Neural cell (in vitro differentiated cells): ENCODE measurements around the gene ALX4. TPM values are rescaled to one million over a fixed set of nuclear protein-coding genes. Genes with fewer than 3 reads are reported as not detected.

ENCODE experiments used
- H2AFZ ChIP-seq: fragments of 200-600, 300-800 bp; sonication (generic), shearing (Covaris generic); 2 replicates; pipeline ENCODE4 v1.6.0; 2014; ENCODE audit warnings: low read depth, mild to moderate bottlenecking, antibody characterized with exemption, low read length, moderate library complexity
- H3F3A ChIP-seq: fragments of 200-600 bp; shearing (Covaris generic); 2 replicates; pipeline ENCODE4 v1.6.1; 2016; ENCODE audit warnings: mild to moderate bottlenecking, moderate library complexity, mixed read lengths, antibody characterized with exemption, low read length; ENCODE audit not compliant: insufficient read depth, poor library complexity, severe bottlenecking
- H3K27ac ChIP-seq: fragments of 200-600, 300-800 bp; sonication (generic), shearing (Covaris generic); 2 replicates; pipeline ENCODE4 v1.5.1; 2014; ENCODE audit warnings: mild to moderate bottlenecking, low read length, moderate library complexity
- H3K27me3 ChIP-seq: fragments of 300-800, 200-600 bp; sonication (generic), shearing (Covaris generic); 2 replicates; pipeline ENCODE4 v1.6.0; 2014; ENCODE audit warnings: mild to moderate bottlenecking, low read depth, low read length, moderate library complexity; ENCODE audit not compliant: insufficient read depth
- H3K36me3 ChIP-seq: fragments of 300-800, 200-600 bp; sonication (generic), shearing (Covaris generic); 2 replicates; pipeline ENCODE4 v1.5.1; 2014; ENCODE audit warnings: mild to moderate bottlenecking, antibody characterized with exemption, low read length, moderate library complexity; ENCODE audit not compliant: insufficient read depth
- H3K4me2 ChIP-seq: fragments of 300-800, 200-600 bp; sonication (generic), shearing (Covaris generic); 2 replicates; pipeline ENCODE4 v1.6.0; 2014; ENCODE audit warnings: mild to moderate bottlenecking, low read length
- H3K4me3 ChIP-seq: fragments of 300-800, 200-600 bp; sonication (generic), shearing (Covaris generic); 2 replicates; pipeline ENCODE4 v1.5.1; 2014; ENCODE audit warnings: mild to moderate bottlenecking, low read length, moderate library complexity
- H3K79me2 ChIP-seq: fragments of 200-600 bp; shearing (Covaris generic); replicated peaks from 2 replicates; pipeline ENCODE4 v1.6.0; 2014; ENCODE audit warnings: mild to moderate bottlenecking, low read length, moderate library complexity; ENCODE audit not compliant: insufficient read depth
- H3K9ac ChIP-seq: fragments of 300-800, 200-600 bp; sonication (generic), shearing (Covaris generic); 2 replicates; pipeline ENCODE4 v1.6.1; 2016; ENCODE audit warnings: mild to moderate bottlenecking, low read length, mixed read lengths
- H3K9me2 ChIP-seq: fragments of 200-600 bp; shearing (Covaris generic); 2 replicates; pipeline ENCODE4 v1.6.1; 2016; ENCODE audit warnings: mild to moderate bottlenecking, low read length, mixed read lengths; ENCODE audit not compliant: insufficient read depth
- H3K9me3 ChIP-seq: fragments of 200-600, 300-800 bp; sonication (generic), shearing (Covaris generic); 2 replicates; pipeline ENCODE4 v1.6.1; 2016; ENCODE audit warnings: mild to moderate bottlenecking, mixed run types, low read length, moderate library complexity, mixed read lengths
- H4K20me1 ChIP-seq: fragments of 200-600 bp; shearing (Covaris generic); 2 replicates; pipeline ENCODE4 v1.6.1; 2016; ENCODE audit warnings: mild to moderate bottlenecking, mixed run types; ENCODE audit not compliant: insufficient read depth
- CTCF ChIP-seq: fragments of 450-650 bp; IDR thresholded peaks from 2 replicates; pipeline ENCODE4 v1.5.1; 2014; ENCODE audit warnings: antibody characterized with exemption, mild to moderate bottlenecking, moderate library complexity; ENCODE audit not compliant: poor library complexity, severe bottlenecking
- EP300 ChIP-seq: fragments of 450-650 bp; conservative IDR thresholded peaks from 2 replicates; pipeline ENCODE4 v1.6.1; 2014; ENCODE audit warnings: antibody characterized with exemption, mild to moderate bottlenecking, moderate library complexity; ENCODE audit not compliant: poor library complexity, severe bottlenecking
- EZH2 ChIP-seq: fragments of 200-600, 300-800 bp; shearing (Covaris generic), sonication (generic); IDR thresholded peaks from 2 replicates; pipeline ENCODE4 v1.6.1; 2014; ENCODE audit warnings: antibody characterized with exemption, low read length, borderline replicate concordance, mild to moderate bottlenecking; ENCODE audit not compliant: insufficient read depth, poor library complexity, severe bottlenecking
- MXI1 ChIP-seq: fragments of 450-650 bp; conservative IDR thresholded peaks from 2 replicates; pipeline ENCODE4 v1.6.1; 2014; ENCODE audit warnings: antibody characterized with exemption, mild to moderate bottlenecking; ENCODE audit not compliant: poor library complexity, severe bottlenecking
- POLR2AphosphoS5 ChIP-seq: IDR thresholded peaks from 2 replicates; pipeline ENCODE4 v1.6.1; 2012
- RAD21 ChIP-seq: fragments of 450-650 bp; conservative IDR thresholded peaks from 2 replicates; pipeline ENCODE4 v1.6.1; 2014; ENCODE audit warnings: antibody characterized with exemption, mild to moderate bottlenecking, moderate library complexity
- REST ChIP-seq: IDR thresholded peaks from 2 replicates; pipeline ENCODE4 v1.6.1; 2012; ENCODE audit warnings: borderline replicate concordance
- SMC3 ChIP-seq: fragments of 450-650 bp; conservative IDR thresholded peaks from 2 replicates; pipeline ENCODE4 v1.6.1; 2014; ENCODE audit warnings: antibody characterized with exemption, mild to moderate bottlenecking, moderate library complexity; ENCODE audit not compliant: poor library complexity
- TAF1 ChIP-seq: IDR thresholded peaks from 2 replicates; pipeline ENCODE4 v1.6.1; 2012; ENCODE audit warnings: low read depth
- polyA plus RNA-seq: library from polyadenylated mRNA; depleted of rRNA; stranded (reverse); fragments of >200 nt; gene quantifications from 2 replicates; pipeline ENCODE4 v1.2.3, GENCODE V29; 2014

ALX4 gene
- polyA plus RNA-seq, 1 donor from 2014 or later: not detected

- Histone ChIP-seq H3K27me3 (no peaks in the 10 kb centered on the region), H3F3A (no peaks in the 10 kb centered on the region), H2AFZ (no peak overlapping the region), H3K4me2 (no peak overlapping the region), H3K9me2 (no peaks in the 10 kb centered on the region), H3K36me3 (no peaks in the 10 kb centered on the region), H4K20me1 (no peaks in the 10 kb centered on the region), H3K27ac (no peak overlapping the region), H3K9me3 (no peaks in the 10 kb centered on the region), H3K79me2 (no peaks in the 10 kb centered on the region), H3K4me3 (no peak overlapping the region), H3K9ac (no peak overlapping the region)
- no peak for TF ChIP-seq POLR2AphosphoS5
- TF ChIP-seq MXI1: no peak
- no peak for TF ChIP-seq RAD21
- TF ChIP-seq EP300: no peak
- no peak for TF ChIP-seq SMC3
- no peak for TF ChIP-seq EZH2
- TF ChIP-seq REST: no peak
- no peak for TF ChIP-seq TAF1
- no peak for TF ChIP-seq CTCF
Observed at GRCh38 chr11:44252999-44253602, 56.8 kb downstream of the ALX4 start.

- H3K9me3 ChIP-seq: no peaks in the 10 kb centered on the region
- TF ChIP-seq CTCF: no peak
- no peak for TF ChIP-seq EZH2
- no peak for TF ChIP-seq TAF1
- no peak for TF ChIP-seq EP300
- TF ChIP-seq SMC3: no peak
- TF ChIP-seq RAD21: no peak
- no peak for TF ChIP-seq POLR2AphosphoS5
- TF ChIP-seq MXI1: no peak
- TF ChIP-seq REST: no peak
- H3K36me3 ChIP-seq: no peaks in the 10 kb centered on the region
- no peaks in the 10 kb centered on the region for H4K20me1 ChIP-seq
- H2AFZ ChIP-seq: no peak overlapping the region
- no peaks in the 10 kb centered on the region for H3K27me3 ChIP-seq
- no peaks in the 10 kb centered on the region for H3K9me2 ChIP-seq
- no peak overlapping the region for H3K4me2 ChIP-seq
- H3K27ac ChIP-seq: no peak overlapping the region
- no peaks in the 10 kb centered on the region for H3K79me2 ChIP-seq
- H3K9ac ChIP-seq: no peak overlapping the region
- no peak overlapping the region for H3K4me3 ChIP-seq
- H3F3A ChIP-seq: no peaks in the 10 kb centered on the region
Observed at GRCh38 chr11:44250421-44250820, 59.5 kb downstream of the ALX4 start.
